GM23338 (cell line): ENCODE data around the gene REM2. TPM values are rescaled to one million over a fixed set of nuclear protein-coding genes. Genes with fewer than 3 reads are reported as not detected.

Experiments
- ATAC-seq: fragments of 200-7000 bp; cut with Tn5 transposase; 3 replicates; pipeline ENCODE4 v1.9.1; 2020
- DNase-seq: peaks from one replicate; pipeline ENCODE4 v3.0.0-alpha.2; 2015; ENCODE audit warnings: low spot score
- H2AFZ ChIP-seq: fragments of 200-600 bp; sonication (generic); 2 replicates; pipeline ENCODE4 v1.8.0; 2016; ENCODE audit warnings: antibody characterized with exemption, mild to moderate bottlenecking, moderate library complexity
- H3F3A ChIP-seq: fragments of 200-600 bp; sonication (generic); replicated peaks from 2 replicates; pipeline ENCODE4 v1.8.0; 2017; ENCODE audit warnings: antibody characterized with exemption, mixed run types, low read depth
- H3K27ac ChIP-seq: fragments of 200-600 bp; sonication (generic); 2 replicates; pipeline ENCODE4 v1.6.1; 2016; ENCODE audit warnings: low read depth
- H3K27me3 ChIP-seq: fragments of 200-600 bp; sonication (generic); 2 replicates; pipeline ENCODE4 v1.8.0; 2016; ENCODE audit warnings: mild to moderate bottlenecking, mixed run types, moderate library complexity; ENCODE audit not compliant: insufficient read depth
- H3K36me3 ChIP-seq: fragments of 200-600 bp; sonication (generic); 2 replicates; pipeline ENCODE4 v1.8.0; 2016; ENCODE audit warnings: mild to moderate bottlenecking; ENCODE audit not compliant: insufficient read depth
- H3K4me1 ChIP-seq: fragments of 200-600 bp; sonication (generic); 2 replicates; pipeline ENCODE4 v1.8.0; 2016; ENCODE audit warnings: mild to moderate bottlenecking, moderate library complexity; ENCODE audit not compliant: insufficient read depth
- H3K4me2 ChIP-seq: fragments of 200-600 bp; sonication (generic); 2 replicates; pipeline ENCODE4 v1.7.1; 2017; ENCODE audit warnings: mixed run types
- H3K4me3 ChIP-seq: fragments of 200-600 bp; sonication (generic); 2 replicates; pipeline ENCODE4 v1.6.1; 2016; ENCODE audit warnings: mixed run types
- H3K79me2 ChIP-seq: fragments of 200-600 bp; sonication (generic); replicated peaks from 2 replicates; pipeline ENCODE4 v1.8.0; 2017; ENCODE audit warnings: mild to moderate bottlenecking; ENCODE audit not compliant: insufficient read depth
- H3K9me2 ChIP-seq: fragments of 200-600 bp; sonication (generic); 2 replicates; pipeline ENCODE4 v1.8.0; 2017; ENCODE audit not compliant: insufficient read depth
- H4K20me1 ChIP-seq: fragments of 200-600 bp; sonication (generic); replicated peaks from 2 replicates; pipeline ENCODE4 v1.8.0; 2017; ENCODE audit warnings: mild to moderate bottlenecking; ENCODE audit not compliant: insufficient read depth
- H3K27ac Mint-ChIP-seq: 2 replicates; pipeline ENCODE4 v1.8.0; 2020; ENCODE audit warnings: inconsistent platforms, mild to moderate bottlenecking, moderate library complexity, mixed read lengths
- H3K27me3 Mint-ChIP-seq: 3 replicates; pipeline ENCODE4 v1.8.0; 2022; ENCODE audit warnings: low read depth, mild to moderate bottlenecking, moderate library complexity, mixed read lengths, inconsistent platforms; ENCODE audit not compliant: insufficient read depth, poor library complexity
- H3K36me3 Mint-ChIP-seq: 3 replicates; pipeline ENCODE4 v1.8.0; 2021; ENCODE audit warnings: low read depth, mild to moderate bottlenecking, inconsistent platforms, moderate library complexity, mixed read lengths
- H3K4me1 Mint-ChIP-seq: 3 replicates; pipeline ENCODE4 v1.8.0; 2020; ENCODE audit warnings: mild to moderate bottlenecking, inconsistent platforms, mixed read lengths
- H3K4me3 Mint-ChIP-seq: 3 replicates; pipeline ENCODE4 v1.8.0; 2021; ENCODE audit warnings: moderate library complexity, mild to moderate bottlenecking, inconsistent platforms, mixed read lengths
- H3K9me3 Mint-ChIP-seq: 3 replicates; pipeline ENCODE4 v1.8.0; 2020; ENCODE audit warnings: moderate library complexity, mild to moderate bottlenecking, inconsistent platforms, mixed read lengths
- CREB1 ChIP-seq: fragments of 250-450 bp; sonication (Bioruptor Pico); IDR thresholded peaks from 2 replicates; pipeline ENCODE4 v1.5.0; 2020; ENCODE audit warnings: low read depth, mild to moderate bottlenecking, moderate library complexity
- ETS1 ChIP-seq: IDR thresholded peaks from 2 replicates; pipeline ENCODE4 v1.6.1; 2016; ENCODE audit warnings: antibody characterized with exemption
- EZH2 ChIP-seq: fragments of 200-600 bp; sonication (generic); IDR thresholded peaks from one replicate; pipeline ENCODE4 v1.8.0; 2017; ENCODE audit warnings: antibody characterized with exemption, mild to moderate bottlenecking, low read depth; ENCODE audit not compliant: unreplicated experiment
- EZH2phosphoT487 ChIP-seq: fragments of 200-600 bp; sonication (generic); IDR thresholded peaks from one replicate; pipeline ENCODE4 v1.8.1; 2018; ENCODE audit warnings: antibody characterized with exemption; ENCODE audit not compliant: unreplicated experiment
- JUNB ChIP-seq: IDR thresholded peaks from one replicate; pipeline ENCODE4 v1.6.1; 2016; ENCODE audit warnings: antibody characterized with exemption; ENCODE audit not compliant: unreplicated experiment
- NANOG ChIP-seq: IDR thresholded peaks from 2 replicates; pipeline ENCODE4 v1.6.1; 2016; ENCODE audit warnings: antibody characterized with exemption, borderline replicate concordance
- POLR2AphosphoS5 ChIP-seq: IDR thresholded peaks from 2 replicates; pipeline ENCODE4 v1.6.1; 2016; ENCODE audit warnings: antibody characterized with exemption, low read depth
- STAT1 ChIP-seq: IDR thresholded peaks from one replicate; pipeline ENCODE4 v1.6.1; 2016; ENCODE audit warnings: antibody characterized with exemption; ENCODE audit not compliant: unreplicated experiment
- ZNF114 ChIP-seq: fragments of 250-450 bp; sonication (Bioruptor Pico); IDR thresholded peaks from 2 replicates; pipeline ENCODE4 v1.5.0; 2020; ENCODE audit warnings: mild to moderate bottlenecking, moderate library complexity
- ZNF331 ChIP-seq: fragments of 250-450 bp; sonication (Bioruptor Pico); IDR thresholded peaks from 2 replicates; pipeline ENCODE4 v1.5.0; 2020; ENCODE audit warnings: low read depth, mild to moderate bottlenecking, moderate library complexity
- polyA plus RNA-seq: library from polyadenylated mRNA; unstranded; fragments of >200 nt; fragmentation: Nextera tagmentation; extraction: Ambion mirVana; gene quantifications from 2 replicates; pipeline ENCODE4 v1.2.1, GENCODE V29; 2016
- total RNA-seq: library from RNA; depleted of rRNA; stranded (reverse); fragments of >200 nt; shearing (Covaris generic); gene quantifications from 2 replicates; pipeline ENCODE4 v1.2.3, GENCODE V29; 2014
- TF ChIP-seq, protein P1 (sequence below), 2 experiments: fragments of 200-600 bp in 1 of 2; sonication (generic) in 1 of 2; conservative IDR thresholded peaks; 2 replicates each; pipeline versions ENCODE4 v1.5.1 to v1.6.1; 2016 to 2017; ENCODE audit warnings: antibody characterized with exemption in 2 of 2, low read depth in 2 of 2, mild to moderate bottlenecking in 2 of 2, moderate library complexity in 1 of 2
- TF ChIP-seq, protein P2 (sequence below): IDR thresholded peaks from one replicate; pipeline ENCODE4 v1.6.1; 2018; ENCODE audit warnings: antibody characterized with exemption; ENCODE audit not compliant: unreplicated experiment

REM2 gene
- total and polyA plus RNA-seq, 2 experiments from 2014 or later = 0.31 to 2.9 TPM

GRCh38 chr14:22872833-22873520 is 10.0 kb upstream of the REM2 start (continued):
- TF ChIP-seq, protein P1, sequence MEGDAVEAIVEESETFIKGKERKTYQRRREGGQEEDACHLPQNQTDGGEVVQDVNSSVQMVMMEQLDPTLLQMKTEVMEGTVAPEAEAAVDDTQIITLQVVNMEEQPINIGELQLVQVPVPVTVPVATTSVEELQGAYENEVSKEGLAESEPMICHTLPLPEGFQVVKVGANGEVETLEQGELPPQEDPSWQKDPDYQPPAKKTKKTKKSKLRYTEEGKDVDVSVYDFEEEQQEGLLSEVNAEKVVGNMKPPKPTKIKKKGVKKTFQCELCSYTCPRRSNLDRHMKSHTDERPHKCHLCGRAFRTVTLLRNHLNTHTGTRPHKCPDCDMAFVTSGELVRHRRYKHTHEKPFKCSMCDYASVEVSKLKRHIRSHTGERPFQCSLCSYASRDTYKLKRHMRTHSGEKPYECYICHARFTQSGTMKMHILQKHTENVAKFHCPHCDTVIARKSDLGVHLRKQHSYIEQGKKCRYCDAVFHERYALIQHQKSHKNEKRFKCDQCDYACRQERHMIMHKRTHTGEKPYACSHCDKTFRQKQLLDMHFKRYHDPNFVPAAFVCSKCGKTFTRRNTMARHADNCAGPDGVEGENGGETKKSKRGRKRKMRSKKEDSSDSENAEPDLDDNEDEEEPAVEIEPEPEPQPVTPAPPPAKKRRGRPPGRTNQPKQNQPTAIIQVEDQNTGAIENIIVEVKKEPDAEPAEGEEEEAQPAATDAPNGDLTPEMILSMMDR (conservative IDR thresholded peaks at IDR 0.05; ENCODE audit: low read depth in 2 of 2) = no peak
- TF ChIP-seq NANOG = no peak
- no peak for TF ChIP-seq EZH2
- TF ChIP-seq ZNF331 (CRISPR knock-in tag) = no peak
- no peak for TF ChIP-seq JUNB
- TF ChIP-seq ETS1 = no peak
- no peak for TF ChIP-seq ZNF114 (CRISPR knock-in tag)
- TF ChIP-seq EZH2phosphoT487 = no peak

DNA sequence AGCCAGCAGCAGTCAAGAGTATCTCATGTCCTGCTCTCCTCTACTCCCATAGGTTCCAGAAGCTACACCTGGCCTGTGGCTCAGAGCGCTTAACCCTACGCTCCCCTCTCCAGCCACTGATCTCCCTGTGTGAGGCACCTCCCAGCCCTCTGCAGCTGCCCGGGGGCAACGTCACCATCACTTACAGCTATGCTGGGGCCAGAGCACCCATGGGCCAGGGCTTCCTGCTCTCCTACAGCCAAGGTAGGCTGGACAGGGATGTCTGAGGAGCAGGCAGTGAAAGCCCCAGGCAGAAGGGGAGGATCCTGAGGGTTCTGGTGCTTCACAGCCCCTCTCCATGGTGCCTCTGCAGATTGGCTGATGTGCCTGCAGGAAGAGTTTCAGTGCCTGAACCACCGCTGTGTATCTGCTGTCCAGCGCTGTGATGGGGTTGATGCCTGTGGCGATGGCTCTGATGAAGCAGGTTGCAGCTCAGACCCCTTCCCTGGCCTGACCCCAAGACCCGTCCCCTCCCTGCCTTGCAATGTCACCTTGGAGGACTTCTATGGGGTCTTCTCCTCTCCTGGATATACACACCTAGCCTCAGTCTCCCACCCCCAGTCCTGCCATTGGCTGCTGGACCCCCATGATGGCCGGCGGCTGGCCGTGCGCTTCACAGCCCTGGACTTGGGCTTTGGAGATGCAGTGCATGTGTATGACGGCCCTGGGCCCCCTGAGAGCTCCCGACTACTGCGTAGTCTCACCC is 7.8 kb upstream of the REM2 start:
- H3F3A ChIP-seq = peaks cover 7% of the 10 kb centered on the region; the same call in 1 of the 2 replicates
- ATAC-seq (no peak), DNase-seq (no peak)
- H3K27ac Mint-ChIP-seq = no peak overlapping the region
- H3K4me1 Mint-ChIP-seq = peaks cover 13% of the 10 kb centered on the region
- H3K27me3 ChIP-seq = no peaks in the 10 kb centered on the region
- no peaks in the 10 kb centered on the region for H3K36me3 ChIP-seq
- H3K4me3 Mint-ChIP-seq = no peak overlapping the region
- no peaks in the 10 kb centered on the region for H3K79me2 ChIP-seq
- peaks cover 23% of the 10 kb centered on the region for H3K36me3 Mint-ChIP-seq
- H2AFZ ChIP-seq = no peak overlapping the region
- peaks cover 13% of the 10 kb centered on the region for H3K4me1 ChIP-seq
- no peaks in the 10 kb centered on the region for H3K9me2 ChIP-seq
- no peak overlapping the region for H3K27ac ChIP-seq
- H3K9me3 Mint-ChIP-seq = no peaks in the 10 kb centered on the region
- H3K27me3 Mint-ChIP-seq = peaks cover 20% of the 10 kb centered on the region
- H3K4me2 ChIP-seq = no peak overlapping the region
- H4K20me1 ChIP-seq = no peaks in the 10 kb centered on the region
- no peak overlapping the region for H3K4me3 ChIP-seq
- TF ChIP-seq CREB1 (CRISPR knock-in tag) = no peak
- TF ChIP-seq, protein P2, sequence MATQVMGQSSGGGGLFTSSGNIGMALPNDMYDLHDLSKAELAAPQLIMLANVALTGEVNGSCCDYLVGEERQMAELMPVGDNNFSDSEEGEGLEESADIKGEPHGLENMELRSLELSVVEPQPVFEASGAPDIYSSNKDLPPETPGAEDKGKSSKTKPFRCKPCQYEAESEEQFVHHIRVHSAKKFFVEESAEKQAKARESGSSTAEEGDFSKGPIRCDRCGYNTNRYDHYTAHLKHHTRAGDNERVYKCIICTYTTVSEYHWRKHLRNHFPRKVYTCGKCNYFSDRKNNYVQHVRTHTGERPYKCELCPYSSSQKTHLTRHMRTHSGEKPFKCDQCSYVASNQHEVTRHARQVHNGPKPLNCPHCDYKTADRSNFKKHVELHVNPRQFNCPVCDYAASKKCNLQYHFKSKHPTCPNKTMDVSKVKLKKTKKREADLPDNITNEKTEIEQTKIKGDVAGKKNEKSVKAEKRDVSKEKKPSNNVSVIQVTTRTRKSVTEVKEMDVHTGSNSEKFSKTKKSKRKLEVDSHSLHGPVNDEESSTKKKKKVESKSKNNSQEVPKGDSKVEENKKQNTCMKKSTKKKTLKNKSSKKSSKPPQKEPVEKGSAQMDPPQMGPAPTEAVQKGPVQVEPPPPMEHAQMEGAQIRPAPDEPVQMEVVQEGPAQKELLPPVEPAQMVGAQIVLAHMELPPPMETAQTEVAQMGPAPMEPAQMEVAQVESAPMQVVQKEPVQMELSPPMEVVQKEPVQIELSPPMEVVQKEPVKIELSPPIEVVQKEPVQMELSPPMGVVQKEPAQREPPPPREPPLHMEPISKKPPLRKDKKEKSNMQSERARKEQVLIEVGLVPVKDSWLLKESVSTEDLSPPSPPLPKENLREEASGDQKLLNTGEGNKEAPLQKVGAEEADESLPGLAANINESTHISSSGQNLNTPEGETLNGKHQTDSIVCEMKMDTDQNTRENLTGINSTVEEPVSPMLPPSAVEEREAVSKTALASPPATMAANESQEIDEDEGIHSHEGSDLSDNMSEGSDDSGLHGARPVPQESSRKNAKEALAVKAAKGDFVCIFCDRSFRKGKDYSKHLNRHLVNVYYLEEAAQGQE = no peak
- TF ChIP-seq POLR2AphosphoS5 = no peak
- no peak for TF ChIP-seq JUNB
- TF ChIP-seq STAT1 = no peak
- no peak for TF ChIP-seq ZNF331 (CRISPR knock-in tag)
- TF ChIP-seq ZNF114 (CRISPR knock-in tag) = no peak
- TF ChIP-seq, protein P1 (conservative IDR thresholded peaks at IDR 0.05; ENCODE audit: low read depth in 2 of 2) = no peak
- TF ChIP-seq NANOG = no peak
- TF ChIP-seq ETS1 = no peak
